Subcutaneous abdominal adipose tissue (tissue), 5 donors: ENCODE measurements around the gene SETD5.

ENCODE experiments used
- H3K27ac ChIP-seq: one replicate; pipeline ENCODE4 v1.7.0; 2013; ENCODE audit warnings: low read depth, mild to moderate bottlenecking, inconsistent platforms, low read length, moderate library complexity
- H3K27me3 ChIP-seq, 5 donors: one replicate each; pipeline ENCODE4 v1.7.0; 2013; ENCODE audit warnings: low read length in 5 of 5, inconsistent platforms in 1 of 5; ENCODE audit not compliant: control insufficient read depth in 5 of 5, insufficient read depth in 4 of 5
- H3K36me3 ChIP-seq, 5 donors: one replicate each; pipeline ENCODE4 v1.7.0; 2013; ENCODE audit warnings: low read length in 5 of 5; ENCODE audit not compliant: control insufficient read depth in 5 of 5, insufficient read depth in 5 of 5
- H3K4me1 ChIP-seq, 5 donors: one replicate each; pipeline ENCODE4 v1.7.0; 2013; ENCODE audit warnings: low read length in 5 of 5, mild to moderate bottlenecking in 3 of 5, moderate library complexity in 1 of 5; ENCODE audit not compliant: control insufficient read depth in 5 of 5, insufficient read depth in 5 of 5
- H3K4me3 ChIP-seq, 5 donors: one replicate each; pipeline ENCODE4 v1.7.0; 2013; ENCODE audit warnings: low read length in 5 of 5, low read depth in 1 of 5
- H3K9ac ChIP-seq, 5 donors: one replicate each; pipeline ENCODE4 v1.7.0; 2013; ENCODE audit warnings: low read length in 5 of 5, mild to moderate bottlenecking in 4 of 5, moderate library complexity in 3 of 5
- H3K9me3 ChIP-seq, 5 donors: one replicate each; pipeline ENCODE4 v1.7.0; 2013; ENCODE audit warnings: low read length in 5 of 5; ENCODE audit not compliant: control insufficient read depth in 5 of 5
- donor health status: healthy.
- donor health status: healthy.
- donor health status: healthy.
- donor health status: healthy.
- donor health status: healthy.

Gene SETD5

GRCh38 chr3:9448643-9449042, 51.2 kb downstream of the SETD5 start:
- H3K9ac ChIP-seq = no peak overlapping the region
- peaks cover 0 to 2% (median 0%) of the 10 kb centered on the region in 5 donors for H3K4me1 ChIP-seq
- H3K9me3 ChIP-seq = no peaks in the 10 kb centered on the region
- H3K27me3 ChIP-seq = no peaks in the 10 kb centered on the region
- no peak overlapping the region for H3K27ac ChIP-seq
- H3K36me3 ChIP-seq = peaks cover 68 to 88% (median 79%) of the 10 kb centered on the region in 5 donors
- no peak overlapping the region for H3K4me3 ChIP-seq

GRCh38 chr3:9450126-9450525, 52.7 kb downstream of the SETD5 start:
- Histone ChIP-seq H3K4me3 (no peak overlapping the region), H3K9ac (no peak overlapping the region), H3K27ac (no peak overlapping the region), H3K4me1 (peaks cover 0 to 2% (median 0%) of the 10 kb centered on the region in 5 donors), H3K9me3 (no peaks in the 10 kb centered on the region), H3K36me3 (peaks cover 67 to 86% (median 72%) of the 10 kb centered on the region in 5 donors), H3K27me3 (no peaks in the 10 kb centered on the region)

GRCh38 chr3:9450991-9451390, 53.6 kb downstream of the SETD5 start:
- Histone ChIP-seq H3K9me3 (no peaks in the 10 kb centered on the region), H3K9ac (no peak overlapping the region), H3K27me3 (no peaks in the 10 kb centered on the region), H3K4me1 (peaks cover 0 to 2% (median 0%) of the 10 kb centered on the region in 5 donors), H3K4me3 (no peak overlapping the region), H3K36me3 (peaks cover 68 to 86% (median 72%) of the 10 kb centered on the region in 5 donors), H3K27ac (no peak overlapping the region)

GRCh38 chr3:9452417-9452816, 55.0 kb downstream of the SETD5 start:
- H3K27ac ChIP-seq = no peak overlapping the region
- peaks cover 60 to 78% (median 62%) of the 10 kb centered on the region in 5 donors for H3K36me3 ChIP-seq

GRCh38 chr3:9455596-9456131, 58.2 kb downstream of the SETD5 start:
- peaks cover 32 to 67% (median 47%) of the 10 kb centered on the region in 5 donors for H3K36me3 ChIP-seq
- H3K4me1 ChIP-seq = peaks cover 0 to 2% (median 0%) of the 10 kb centered on the region in 5 donors

More at GRCh38 chr3:9452417-9452816, 55.0 kb downstream of the SETD5 start:
- H3K27me3 ChIP-seq = no peaks in the 10 kb centered on the region
- no peaks in the 10 kb centered on the region for H3K9me3 ChIP-seq
- H3K4me3 ChIP-seq = no peak overlapping the region
- H3K9ac ChIP-seq = no peak overlapping the region
- peaks cover 0 to 2% (median 0%) of the 10 kb centered on the region in 5 donors for H3K4me1 ChIP-seq

GRCh38 chr3:9467451-9467850, 70.0 kb downstream of the SETD5 start:
- peaks cover 55 to 97% (median 83%) of the 10 kb centered on the region in 5 donors for H3K36me3 ChIP-seq
- H3K4me1 ChIP-seq = no peaks in the 10 kb centered on the region
- no peaks in the 10 kb centered on the region for H3K27me3 ChIP-seq
- no peak overlapping the region for H3K9ac ChIP-seq
- no peaks in the 10 kb centered on the region for H3K9me3 ChIP-seq
- H3K27ac ChIP-seq = no peak overlapping the region
- no peak overlapping the region for H3K4me3 ChIP-seq

More at GRCh38 chr3:9455596-9456131, 58.2 kb downstream of the SETD5 start:
- Histone ChIP-seq H3K9ac (no peak overlapping the region), H3K4me3 (no peak overlapping the region), H3K27ac (no peak overlapping the region), H3K27me3 (no peaks in the 10 kb centered on the region), H3K9me3 (no peaks in the 10 kb centered on the region)

GRCh38 chr3:9468460-9468859, 71.0 kb downstream of the SETD5 start:
- no peak overlapping the region for H3K27ac ChIP-seq
- H3K36me3 ChIP-seq = peaks cover 63 to 98% (median 87%) of the 10 kb centered on the region in 5 donors
- no peaks in the 10 kb centered on the region for H3K27me3 ChIP-seq
- H3K4me1 ChIP-seq = no peaks in the 10 kb centered on the region
- H3K4me3 ChIP-seq = no peak overlapping the region
- H3K9me3 ChIP-seq = no peaks in the 10 kb centered on the region
- no peak overlapping the region for H3K9ac ChIP-seq

GRCh38 chr3:9469986-9470385, 72.6 kb downstream of the SETD5 start:
- peaks cover 65 to 98% (median 93%) of the 10 kb centered on the region in 5 donors for H3K36me3 ChIP-seq
- no peaks in the 10 kb centered on the region for H3K27me3 ChIP-seq

GRCh38 chr3:9473496-9474065, 76.2 kb downstream of the SETD5 start:
- H3K27ac ChIP-seq = no peak overlapping the region
- H3K4me3 ChIP-seq = no peak overlapping the region
- no peaks in the 10 kb centered on the region for H3K9me3 ChIP-seq
- no peaks in the 10 kb centered on the region for H3K27me3 ChIP-seq
- H3K4me1 ChIP-seq = no peaks in the 10 kb centered on the region
- H3K36me3 ChIP-seq = peaks cover 66 to 95% (median 93%) of the 10 kb centered on the region in 5 donors
- H3K9ac ChIP-seq = no peak overlapping the region

More at GRCh38 chr3:9469986-9470385, 72.6 kb downstream of the SETD5 start:
- no peak overlapping the region for H3K27ac ChIP-seq
- no peak overlapping the region for H3K4me3 ChIP-seq
- H3K4me1 ChIP-seq = no peaks in the 10 kb centered on the region
- H3K9me3 ChIP-seq = no peaks in the 10 kb centered on the region
- H3K9ac ChIP-seq = no peak overlapping the region

- Histone ChIP-seq H3K9me3 (no peaks in the 10 kb centered on the region), H3K27ac (no peak overlapping the region), H3K4me3 (no peak overlapping the region), H3K36me3 (peaks cover 64 to 94% (median 88%) of the 10 kb centered on the region in 5 donors), H3K9ac (no peak overlapping the region), H3K4me1 (no peaks in the 10 kb centered on the region), H3K27me3 (no peaks in the 10 kb centered on the region)
Observed at GRCh38 chr3:9474482-9474881, 77.1 kb downstream of the SETD5 start.
